HG03457 (cell line): Measurements from ENCODE around the gene YPEL4.

ENCODE experiments used
- ATAC-seq: cut with Tn5 transposase; IDR thresholded peaks from one replicate; pipeline ENCODE4 v1.9.1; 2021; ENCODE audit warnings: moderate number of reproducible peaks; ENCODE audit not compliant: unreplicated experiment

The YPEL4 gene

GRCh38 chr11:57651408-57651807, 1.7 kb upstream of the YPEL4 start:
- ATAC-seq, result no peak

- no peak for ATAC-seq
These were observed 1.0 kb upstream of the YPEL4 start for GRCh38 chr11:57650739-57651090.

- ATAC-seq, result no peak
These were observed 644 bp downstream of the YPEL4 start for GRCh38 chr11:57648801-57649735.

- no peak for ATAC-seq
These were observed 1.5 kb downstream of the YPEL4 start for GRCh38 chr11:57647960-57648800.

- no peak for ATAC-seq
These were observed 2.3 kb downstream of the YPEL4 start for GRCh38 chr11:57647372-57647771.

- no peak for ATAC-seq
These were observed 2.9 kb downstream of the YPEL4 start for GRCh38 chr11:57646799-57647303.

- no peak for ATAC-seq
These were observed 3.4 kb downstream of the YPEL4 start for GRCh38 chr11:57646194-57646798.

- no peak for ATAC-seq
These were observed 4.0 kb downstream of the YPEL4 start for GRCh38 chr11:57645689-57646085.

- ATAC-seq, result peak; percentile 39
These were observed 4.7 kb downstream of the YPEL4 start for GRCh38 chr11:57644748-57645688.

- no peak for ATAC-seq
These were observed 5.9 kb downstream of the YPEL4 start for GRCh38 chr11:57643802-57644201.

GRCh38 chr11:57641011-57641807, 8.5 kb downstream of the YPEL4 start:
- no peak for ATAC-seq

- ATAC-seq, result no peak
These were observed 9.5 kb downstream of the YPEL4 start for GRCh38 chr11:57640068-57640800.

GRCh38 chr11:57639321-57640067, 10.2 kb downstream of the YPEL4 start:
- no peak for ATAC-seq

- no peak for ATAC-seq
These were observed 10.8 kb downstream of the YPEL4 start for GRCh38 chr11:57638811-57639320.

GRCh38 chr11:57638005-57638781, 11.5 kb downstream of the YPEL4 start:
- no peak for ATAC-seq

- no peak for ATAC-seq
These were observed 12.1 kb downstream of the YPEL4 start for GRCh38 chr11:57637626-57638004.

GRCh38 chr11:57635246-57635645, 14.5 kb downstream of the YPEL4 start:
- ATAC-seq, result no peak
